HepG2 (cell line): ENCODE measurements around the gene TJAP1. TPM values are rescaled to one million over a fixed set of nuclear protein-coding genes. Genes with fewer than 3 reads are reported as not detected.
A peak's percentile ranks its signal among the peaks of the same experiment; 100 is the strongest.

Experiments
- ATAC-seq: fragments of 200-7000 bp; cut with Tn5 transposase; 3 replicates; pipeline ENCODE4 v1.9.1; 2020; ENCODE audit warnings: mild to moderate bottlenecking, moderate library complexity
- BruUV-seq: library from RNA; stranded (reverse); fragments of 400-500 nt; replicated peaks from 2 replicates; lab custom pipeline; 2021; lab: Mats Ljungman, UMichigan
- CTCF ChIA-PET: fragments of 300-600 bp; formaldehyde crosslinking; extraction: SDS; loops from one replicate; lab custom pipeline; 2021; ENCODE audit warnings: low total read pairs, inconsistent platforms, low intra/inter-chr PET ratio; lab: Yijun Ruan, JAX
- POLR2A ChIA-PET: fragments of 350-600 bp; sonication (Branson Sonifier 250); formaldehyde crosslinking; loops from one replicate; lab custom pipeline; 2020; ENCODE audit warnings: antibody characterized with exemption, inconsistent platforms; lab: Yijun Ruan, JAX
- DNase-seq: peaks from one replicate; pipeline ENCODE4 v3.0.0-alpha.2; 2015; ENCODE audit warnings: low spot score
- FAIRE-seq: peaks from 3 replicates; lab custom pipeline; 2011; peaks lifted over from hg19 to GRCh38; lab: Jason Lieb, UNC
- H2AFZ ChIP-seq: one replicate; pipeline ENCODE4 v1.6.1; 2011; ENCODE audit warnings: low read length, inconsistent platforms
- H3K27ac ChIP-seq: fragments of 300-600 bp; 3 replicates; pipeline ENCODE4 v1.8.0; 2011; ENCODE audit warnings: mixed run types, mild to moderate bottlenecking, mixed read lengths, low read length, inconsistent platforms; ENCODE audit not compliant: insufficient read depth; ENCODE audit errors: extremely low read length
- H3K27me3 ChIP-seq, 2 experiments: fragments of 200-600 bp in 1 of 2; 2 replicates in 1 of 2; 3 replicates in 1 of 2; pipeline versions ENCODE4 v1.6.0 to v1.8.0; 2011; ENCODE audit warnings: low read length in 2 of 2, mild to moderate bottlenecking in 2 of 2, moderate library complexity in 2 of 2, inconsistent platforms in 1 of 2; ENCODE audit not compliant: insufficient read depth in 2 of 2, control insufficient read depth in 1 of 2
- H3K36me3 ChIP-seq, 2 experiments: fragments of 200-600 bp in 1 of 2; replicated peaks in 1 of 2; 2 replicates in 1 of 2; 3 replicates in 1 of 2; pipeline versions ENCODE4 v1.5.1 to v1.8.0; 2011; ENCODE audit warnings: low read length in 2 of 2, inconsistent platforms in 1 of 2; ENCODE audit not compliant: insufficient read depth in 2 of 2, control insufficient read depth in 1 of 2
- H3K4me1 ChIP-seq: 2 replicates; pipeline ENCODE4 v1.5.1; 2012; ENCODE audit warnings: low read length, inconsistent platforms; ENCODE audit not compliant: insufficient read depth
- H3K4me2 ChIP-seq: 2 replicates; pipeline ENCODE4 v1.6.0; 2011; ENCODE audit warnings: low read depth, low read length, inconsistent platforms
- H3K4me3 ChIP-seq, 3 experiments: fragments of 200-600 bp in 1 of 3; sonication (generic), shearing (Covaris generic) in 1 of 3; replicated peaks in 1 of 3; 2 replicates each; pipeline ENCODE4 v1.5.1; 2011 to 2016; ENCODE audit warnings: low read length in 3 of 3, inconsistent platforms in 2 of 3, low read depth in 2 of 3, mild to moderate bottlenecking in 2 of 3, control low read depth in 1 of 3, mixed read lengths in 1 of 3; ENCODE audit not compliant: insufficient read depth in 1 of 3
- H3K79me2 ChIP-seq: one replicate; pipeline ENCODE4 v1.6.1; 2011; ENCODE audit warnings: low read length, inconsistent platforms; ENCODE audit not compliant: insufficient read depth
- H3K9ac ChIP-seq: 2 replicates; pipeline ENCODE4 v1.6.0; 2011; ENCODE audit warnings: mild to moderate bottlenecking, low read depth, low read length, inconsistent platforms; ENCODE audit not compliant: insufficient read depth
- H3K9me3 ChIP-seq: 2 replicates; pipeline ENCODE4 v1.5.1; 2012; ENCODE audit warnings: mild to moderate bottlenecking, low read length
- H4K20me1 ChIP-seq: 2 replicates; pipeline ENCODE4 v1.6.0; 2011; ENCODE audit warnings: inconsistent platforms, mild to moderate bottlenecking, low read length, moderate library complexity; ENCODE audit not compliant: insufficient read depth
- FLYWCH1 ChIP-seq: sonication (generic); formaldehyde crosslinking; IDR thresholded peaks from 2 replicates; pipeline ENCODE4 v1.8.1; 2023; ENCODE audit warnings: mild to moderate bottlenecking, missing genetic modification reagents
- FOXK1 ChIP-seq: sonication (generic); formaldehyde crosslinking; IDR thresholded peaks from 2 replicates; pipeline ENCODE4 v1.4.0; 2020; ENCODE audit warnings: low read depth, missing genetic modification reagents, borderline replicate concordance
- JARID2 ChIP-seq: sonication (generic); formaldehyde crosslinking; IDR thresholded peaks from 2 replicates; pipeline ENCODE4 v1.8.1; 2023; ENCODE audit warnings: missing genetic modification reagents, inconsistent platforms; ENCODE audit not compliant: insufficient replicate concordance
- NFATC3 ChIP-seq: sonication (generic); formaldehyde crosslinking; IDR thresholded peaks from 2 replicates; pipeline ENCODE4 v1.5.1; 2020; ENCODE audit warnings: mild to moderate bottlenecking, missing genetic modification reagents
- NR2F6 ChIP-seq, 2 experiments: IDR thresholded peaks; 2 replicates each; pipeline ENCODE4 v1.6.1; 2016; ENCODE audit warnings: antibody characterized with exemption in 1 of 2, mild to moderate bottlenecking in 1 of 2
- PHF5A ChIP-seq: IDR thresholded peaks from one replicate; pipeline ENCODE4 v1.6.1; 2018; ENCODE audit warnings: low read depth, missing genetic modification reagents; ENCODE audit not compliant: unreplicated experiment
- SIN3A ChIP-seq: IDR thresholded peaks from 2 replicates; pipeline ENCODE4 v1.6.1; 2011; ENCODE audit warnings: low read depth, mild to moderate bottlenecking, control low read depth, low read length, borderline replicate concordance
- SMAD3 ChIP-seq: sonication (generic); formaldehyde crosslinking; IDR thresholded peaks from 2 replicates; pipeline ENCODE4 v1.4.0; 2020; ENCODE audit warnings: missing genetic modification reagents
- SMC3 ChIP-seq: IDR thresholded peaks from 2 replicates; pipeline ENCODE4 v1.6.1; 2011; ENCODE audit warnings: low read length, improper control_type of control experiment
- SNAPC2 ChIP-seq: sonication (generic); formaldehyde crosslinking; IDR thresholded peaks from 2 replicates; pipeline ENCODE4 v1.8.1; 2022; ENCODE audit warnings: mild to moderate bottlenecking, missing genetic modification reagents
- SP4 ChIP-seq: sonication (generic); formaldehyde crosslinking; IDR thresholded peaks from 2 replicates; pipeline ENCODE4 v1.8.1; 2023; ENCODE audit warnings: mild to moderate bottlenecking, missing genetic modification reagents
- TEAD3 ChIP-seq: optimal IDR thresholded peaks from 2 replicates; pipeline ENCODE3; 2016; ENCODE audit warnings: borderline replicate concordance
- ZBTB20 ChIP-seq: sonication (generic); formaldehyde crosslinking; IDR thresholded peaks from 2 replicates; pipeline ENCODE4 v1.8.1; 2023; ENCODE audit warnings: missing genetic modification reagents, low read depth, mild to moderate bottlenecking, borderline replicate concordance
- ZC3H4 ChIP-seq: sonication (generic); formaldehyde crosslinking; IDR thresholded peaks from 2 replicates; pipeline ENCODE4 v1.4.0; 2020; ENCODE audit warnings: missing genetic modification reagents, borderline replicate concordance
- ZFP37 ChIP-seq: sonication (generic); formaldehyde crosslinking; IDR thresholded peaks from 2 replicates; pipeline ENCODE4 v1.4.0; 2020; ENCODE audit warnings: missing genetic modification reagents, borderline replicate concordance
- ZNF101 ChIP-seq: sonication (generic); formaldehyde crosslinking; IDR thresholded peaks from 2 replicates; pipeline ENCODE4 v1.4.0; 2020; ENCODE audit warnings: mild to moderate bottlenecking, low read depth, missing genetic modification reagents, borderline replicate concordance
- ZNF350 ChIP-seq: sonication (generic); formaldehyde crosslinking; IDR thresholded peaks from 2 replicates; pipeline ENCODE4 v1.4.0; 2020; ENCODE audit warnings: mild to moderate bottlenecking, low read depth, missing genetic modification reagents, borderline replicate concordance
- ZNF501 ChIP-seq: sonication (generic); formaldehyde crosslinking; IDR thresholded peaks from 2 replicates; pipeline ENCODE4 v1.5.1; 2020; ENCODE audit warnings: mild to moderate bottlenecking, moderate library complexity, missing genetic modification reagents
- ZNF839 ChIP-seq: sonication (generic); formaldehyde crosslinking; IDR thresholded peaks from 2 replicates; pipeline ENCODE4 v1.4.0; 2020; ENCODE audit warnings: missing genetic modification reagents, mild to moderate bottlenecking, borderline replicate concordance
- ZNF879 ChIP-seq: sonication (generic); formaldehyde crosslinking; IDR thresholded peaks from 2 replicates; pipeline ENCODE4 v1.8.1; 2023; ENCODE audit warnings: missing genetic modification reagents
- WGBS: methylation state at CpG from one replicate; pipeline ENCODE4 v1.1.6; 2017; ENCODE audit warnings: low lambda C conversion rate; 5-methylcytosine and 5-hydroxymethylcytosine counted together
- in situ Hi-C: cut with HindIII; loops from 2 replicates; pipeline ENCODE4 v1.10.0; 2017; ENCODE audit warnings: low pct_unique_long_range_greater_than_20kb; ENCODE audit not compliant: extremely low pct_ligation_motif_present
- intact Hi-C: fragments of 100-400 bp; cut with micrococcal nuclease; formaldehyde crosslinking; loops from one replicate; pipeline ENCODE4 v1.10.0; 2022; ENCODE audit not compliant: unreplicated experiment
- polyA plus RNA-seq, 8 experiments: library from polyadenylated mRNA; depleted of rRNA in 3 of 8; stranded (reverse) in 7 of 8; unstranded in 1 of 8; fragments of >200 nt; fragmentation: Illumina TruSeq in 4 of 8; extraction: Trizol in 4 of 8; gene quantifications; 2 replicates each; pipeline versions ENCODE4 v1.2.1 to v1.2.3, GENCODE V29; 2011 to 2016; ENCODE audit warnings: low read depth in 4 of 8, missing spikeins in 1 of 8, mixed read lengths in 1 of 8; ENCODE audit not compliant: insufficient read depth in 1 of 8
- total RNA-seq, 5 experiments: library from RNA; depleted of rRNA; stranded (reverse); fragments of >200 nt; fragmentation: Illumina TruSeq; extraction: Trizol; gene quantifications; 2 replicates each; pipeline ENCODE4 v1.2.3, GENCODE V29; 2016; ENCODE audit warnings: low read depth in 1 of 5
- TF ChIP-seq, protein P1 (sequence below): sonication (generic); formaldehyde crosslinking; conservative IDR thresholded peaks from 2 replicates; pipeline ENCODE4 v1.4.0; 2020; ENCODE audit warnings: missing genetic modification reagents
- TF ChIP-seq, protein P2 (sequence below): sonication (generic); formaldehyde crosslinking; IDR thresholded peaks from 2 replicates; pipeline ENCODE4 v1.4.0; 2020; ENCODE audit warnings: missing genetic modification reagents, mild to moderate bottlenecking, borderline replicate concordance

TJAP1 gene
- total and polyA plus RNA-seq, 2 of the 13 experiments (the other 11 are each of a cell fraction or from before 2014, with no cell fraction given): 15.7 to 41.6 TPM

DNA sequence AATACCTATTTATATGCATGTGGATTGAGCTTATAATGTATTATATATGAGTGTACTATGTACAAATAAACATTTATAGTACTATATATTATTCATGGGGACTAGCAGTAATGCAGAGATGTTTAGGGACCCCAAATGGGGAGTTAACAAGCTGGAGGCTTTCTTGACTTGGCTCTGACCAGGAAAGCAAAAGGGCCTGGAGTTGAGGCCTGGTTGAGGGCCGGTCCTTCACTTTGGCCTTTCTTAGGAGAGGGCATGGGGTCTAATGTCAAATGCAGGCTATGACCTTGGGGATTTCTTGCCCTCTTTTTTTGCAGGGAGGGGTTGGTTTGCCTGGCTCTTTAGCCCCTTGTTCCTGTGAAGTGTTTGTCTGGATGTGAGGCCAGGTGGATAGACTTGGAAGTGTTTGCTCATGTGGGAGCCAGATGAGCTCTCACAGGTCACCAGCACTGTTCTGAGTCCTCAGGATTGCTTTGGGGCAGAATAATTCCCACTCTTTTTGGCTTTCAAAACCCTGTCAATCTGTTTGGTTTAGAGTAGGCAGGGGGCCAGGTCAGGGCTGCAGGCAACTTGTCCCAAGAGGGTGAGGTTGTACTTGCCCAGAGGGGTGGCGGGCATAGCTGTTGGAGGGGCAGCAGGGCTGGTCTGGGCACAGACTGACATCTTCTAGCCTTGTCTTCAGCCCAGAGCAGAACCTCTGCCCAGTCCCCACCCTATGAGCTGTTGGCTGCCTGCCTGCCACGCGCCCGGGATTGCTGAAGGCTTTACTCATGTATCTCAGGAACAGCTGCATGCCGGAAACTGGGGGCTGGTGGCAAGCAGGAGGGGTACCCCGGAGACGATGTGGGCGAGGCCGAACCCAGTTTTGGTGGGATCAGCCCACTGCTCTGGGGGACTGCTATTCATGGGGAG, 14.6 kb downstream of the TJAP1 start:
- WGBS: 82% methylated on average over 10 of the region's 10 CpGs
- CTCF ChIA-PET: no interaction called here
- TF ChIP-seq ZNF101 (CRISPR knock-in tag) (no peak), ZBTB20 (CRISPR knock-in tag) (no peak), ZNF350 (CRISPR knock-in tag) (no peak), SP4 (CRISPR knock-in tag) (peak; percentile 70; the same call in 1 of the 2 replicates), FOXK1 (CRISPR knock-in tag) (no peak), ZNF879 (CRISPR knock-in tag) (no peak), NFATC3 (CRISPR knock-in tag) (no peak), ZC3H4 (CRISPR knock-in tag) (no peak), SMAD3 (CRISPR knock-in tag) (no peak), FLYWCH1 (CRISPR knock-in tag) (no peak), PHF5A (CRISPR knock-in tag) (no peak), NR2F6 (IDR thresholded peaks at IDR 0.05) (no peak), NR2F6 (CRISPR knock-in tag; IDR thresholded peaks at IDR 0.05) (0 out of 2 replicates have a peak, but pooled peaks have one; percentile 19), SNAPC2 (CRISPR knock-in tag) (peak; percentile 63; the same call in 1 of the 2 replicates), SIN3A (no peak), SMC3 (no peak), TEAD3 (CRISPR knock-in tag) (no peak), ZFP37 (0 out of 2 replicates have a peak, but pooled peaks have one; percentile 20), ZNF501 (CRISPR knock-in tag) (0 out of 2 replicates have a peak, but pooled peaks have one; percentile 15), ZNF839 (CRISPR knock-in tag) (no peak), JARID2 (CRISPR knock-in tag) (no peak)
- TF ChIP-seq, protein P1, sequence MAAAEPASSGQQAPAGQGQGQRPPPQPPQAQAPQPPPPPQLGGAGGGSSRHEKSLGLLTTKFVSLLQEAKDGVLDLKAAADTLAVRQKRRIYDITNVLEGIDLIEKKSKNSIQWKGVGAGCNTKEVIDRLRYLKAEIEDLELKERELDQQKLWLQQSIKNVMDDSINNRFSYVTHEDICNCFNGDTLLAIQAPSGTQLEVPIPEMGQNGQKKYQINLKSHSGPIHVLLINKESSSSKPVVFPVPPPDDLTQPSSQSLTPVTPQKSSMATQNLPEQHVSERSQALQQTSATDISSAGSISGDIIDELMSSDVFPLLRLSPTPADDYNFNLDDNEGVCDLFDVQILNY: no peak
- TF ChIP-seq, protein P2, sequence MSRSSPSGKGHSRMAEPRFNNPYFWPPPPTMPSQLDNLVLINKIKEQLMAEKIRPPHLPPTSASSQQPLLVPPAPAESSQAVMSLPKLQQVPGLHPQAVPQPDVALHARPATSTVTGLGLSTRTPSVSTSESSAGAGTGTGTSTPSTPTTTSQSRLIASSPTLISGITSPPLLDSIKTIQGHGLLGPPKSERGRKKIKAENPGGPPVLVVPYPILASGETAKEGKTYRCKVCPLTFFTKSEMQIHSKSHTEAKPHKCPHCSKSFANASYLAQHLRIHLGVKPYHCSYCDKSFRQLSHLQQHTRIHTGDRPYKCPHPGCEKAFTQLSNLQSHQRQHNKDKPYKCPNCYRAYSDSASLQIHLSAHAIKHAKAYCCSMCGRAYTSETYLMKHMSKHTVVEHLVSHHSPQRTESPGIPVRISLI: no peak

More for the DNA sequence above, 14.6 kb downstream of the TJAP1 start:
- H3K9me3 ChIP-seq: no peaks in the 10 kb centered on the region
- no TSS peak for BruUV-seq
- H4K20me1 ChIP-seq: no peaks in the 10 kb centered on the region
- H3K27me3 ChIP-seq: no peaks in the 10 kb centered on the region
- no peak overlapping the region for H3K27ac ChIP-seq
- intact Hi-C loops: loop anchor here (2.0 to 10.0 kb wide), 3 partner anchors 15 to 230 kb away; partner anchors contain the start of gene TJAP1
- no peak overlapping the region for H2AFZ ChIP-seq
- ATAC-seq (no peak), FAIRE-seq (peak; percentile 39), DNase-seq (no peak)
- in situ Hi-C loops: loop anchor here (5.0 kb wide), 1 partner anchor 35 kb away; the partner anchor contains the start of gene DLK2
- H3K79me2 ChIP-seq: peaks cover 50% of the 10 kb centered on the region
- peak overlapping the region; percentile 48; the same call in 1 of the 2 replicates for H3K9ac ChIP-seq
- H3K4me1 ChIP-seq: no peaks in the 10 kb centered on the region
- H3K4me3 ChIP-seq: peak overlapping the region in 1 of 3 experiments; percentile 2; a peak in 1 of 6 replicates
- H3K36me3 ChIP-seq: peaks cover 0 to 4% of the 10 kb centered on the region in 2 experiments; a peak in 2 of 5 replicates
- POLR2A ChIA-PET: interaction anchor here (0.9 to 6.4 kb wide), 9 partner anchors 13 to 310 kb away, joined by 3 to 141 read pairs (median 6); partner anchors contain the start of genes ABCC10, CUL9, DLK2 and POLR1C
- peak overlapping the region; percentile 41 for H3K4me2 ChIP-seq
